ENCODE measurements around the gene COIL. TPM values are rescaled to one million over a fixed set of nuclear protein-coding genes. Genes with fewer than 3 reads are reported as not detected.
"Not testable (repeated sequence)": the region's sequence is repeated elsewhere in the genome, so short reads cannot be mapped to it uniquely, and the experiment has no call there.

Gene COIL
- total RNA-seq, 2 experiments from 2014 or later, result 20.9 to 21.3 TPM

DNA sequence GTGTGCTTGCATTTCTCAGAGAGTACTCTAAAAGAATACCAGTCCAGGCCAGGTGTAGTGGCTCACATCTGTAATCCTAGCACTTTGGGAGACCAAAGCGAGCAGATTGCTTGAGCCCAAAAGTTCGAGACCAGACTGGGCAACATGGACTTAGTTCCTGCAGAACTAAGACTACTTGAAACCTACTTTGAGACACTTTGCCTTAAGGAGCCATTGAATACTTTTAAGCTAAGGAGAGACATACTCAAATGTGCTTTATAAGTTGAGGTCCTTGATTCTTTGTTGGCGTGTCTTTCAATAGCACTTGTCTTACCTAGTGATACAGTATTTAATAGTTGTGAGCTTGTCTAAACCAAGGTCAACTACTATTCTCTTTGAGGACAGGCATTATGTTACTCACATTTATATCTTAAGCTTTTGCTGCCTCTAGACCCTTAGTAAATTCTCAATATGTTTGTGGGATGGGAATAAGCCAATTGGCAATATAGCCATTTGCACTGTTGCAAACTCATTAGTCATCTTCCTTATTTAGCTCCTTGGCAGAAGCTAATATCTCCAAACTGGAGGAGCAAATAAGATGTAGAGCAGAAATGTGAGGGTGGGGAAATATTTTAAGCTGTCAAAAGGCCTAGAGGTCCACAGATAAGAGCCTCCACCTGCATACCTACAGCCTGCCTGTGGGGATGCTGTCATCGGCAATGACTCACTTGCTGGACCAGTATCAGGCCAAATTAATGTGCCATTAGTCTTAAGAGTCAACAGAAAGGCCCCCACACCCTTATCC lies 33.4 kb upstream of the COIL start:
- H3K9me3 Mint-ChIP-seq (ENCODE audit: low read depth), result no peaks in the 10 kb centered on the region
- intact Hi-C loops (cut with DNase I, micrococcal nuclease), result no loop called here
- H3K4me3 Mint-ChIP-seq, result no peak overlapping the region
- POLR2A ChIA-PET, result no interaction called here
- ATAC-seq (no peak), DNase-seq (no peak)
- H3K27me3 Mint-ChIP-seq, result no peaks in the 10 kb centered on the region
- no peaks in the 10 kb centered on the region for H3K4me1 Mint-ChIP-seq
- CTCF ChIA-PET, result interaction anchor here (1.3 kb wide), 1 partner anchor 28 kb away, joined by 3 read pairs; no protein-coding TSS in a partner anchor
- no peak overlapping the region for H3K27ac Mint-ChIP-seq
- peaks cover 3% of the 10 kb centered on the region for H3K36me3 Mint-ChIP-seq (ENCODE audit: low read depth)

DNA sequence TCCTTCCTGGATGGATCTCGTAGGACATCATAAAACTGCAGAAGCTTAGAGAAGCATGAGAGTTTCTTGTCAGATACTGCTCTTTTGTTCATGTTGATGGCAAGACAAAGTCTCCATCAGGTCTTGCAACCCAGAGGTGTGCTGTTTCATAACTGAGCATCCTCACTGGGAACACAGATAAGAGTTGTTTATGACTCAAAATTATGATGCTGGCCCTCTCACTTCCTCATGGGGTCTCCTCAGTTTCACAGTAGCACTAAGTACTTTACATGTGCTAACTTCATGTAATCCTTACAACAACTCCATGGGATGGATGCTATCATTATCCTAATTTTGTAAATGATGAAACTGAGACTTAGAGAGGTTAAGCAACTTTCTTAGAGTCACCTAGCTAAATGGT lies 31.5 kb upstream of the COIL start:
- H3K27ac Mint-ChIP-seq, result no peak overlapping the region
- ATAC-seq (no peak), DNase-seq (no peak)
- H3K27me3 Mint-ChIP-seq, result no peaks in the 10 kb centered on the region
- intact Hi-C loops (cut with DNase I, micrococcal nuclease), result no loop called here
- no peak overlapping the region for H3K4me3 Mint-ChIP-seq
- CTCF ChIA-PET, result no interaction called here
- POLR2A ChIA-PET, result interaction anchor here (0.6 kb wide), 1 partner anchor 65 kb away, joined by 5 read pairs; no protein-coding TSS in a partner anchor
- H3K9me3 Mint-ChIP-seq (ENCODE audit: low read depth), result no peaks in the 10 kb centered on the region
- peaks cover 12% of the 10 kb centered on the region for H3K36me3 Mint-ChIP-seq (ENCODE audit: low read depth)
- no peaks in the 10 kb centered on the region for H3K4me1 Mint-ChIP-seq

DNA sequence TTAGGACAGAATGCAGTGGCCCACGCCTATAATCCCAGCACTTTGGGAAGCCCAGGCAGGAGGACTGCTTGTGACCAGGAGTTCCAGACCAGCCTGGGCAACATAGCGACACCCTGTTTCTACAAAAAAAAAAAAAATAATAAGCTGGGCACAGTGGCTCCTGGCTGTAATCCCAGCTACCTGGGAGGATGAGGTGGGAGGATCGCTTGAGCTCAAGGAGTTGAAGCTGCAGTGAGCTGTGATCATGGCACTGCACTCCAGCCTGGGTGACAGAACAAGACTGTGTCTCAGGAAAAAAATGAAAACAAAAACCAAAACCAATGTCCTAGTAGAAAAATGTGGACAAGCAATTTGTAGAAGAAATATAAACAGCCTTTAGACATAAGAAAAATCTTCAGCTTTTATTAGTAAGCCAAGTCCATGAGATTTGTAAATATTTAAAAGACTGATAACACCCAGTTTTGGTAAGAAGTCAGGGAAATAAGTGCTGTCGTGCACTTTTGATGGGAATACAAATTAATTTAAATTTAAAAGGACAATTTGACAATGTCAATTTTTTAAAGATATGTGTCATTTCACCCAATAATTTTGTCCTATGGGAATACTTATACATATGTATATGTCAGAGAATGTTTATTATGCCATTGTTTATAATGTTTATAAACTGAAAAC lies 28.2 kb upstream of the COIL start:
- ChIA-PET CTCF (interaction anchor here (0.7 to 2.2 kb wide), 4 partner anchors 11 to 1351 kb away, joined by 3 to 13 read pairs (median 4); no protein-coding TSS in a partner anchor), POLR2A (no interaction called here)
- no peaks in the 10 kb centered on the region for H3K4me1 Mint-ChIP-seq
- H3K4me3 Mint-ChIP-seq, result no peak overlapping the region
- H3K27me3 Mint-ChIP-seq, result no peaks in the 10 kb centered on the region
- H3K27ac Mint-ChIP-seq, result no peak overlapping the region
- no peaks in the 10 kb centered on the region for H3K9me3 Mint-ChIP-seq (ENCODE audit: low read depth)
- no peak for DNase-seq
- no peak for ATAC-seq
- peaks cover 16% of the 10 kb centered on the region for H3K36me3 Mint-ChIP-seq (ENCODE audit: low read depth)
- intact Hi-C loops (cut with DNase I, micrococcal nuclease), result no loop called here

DNA sequence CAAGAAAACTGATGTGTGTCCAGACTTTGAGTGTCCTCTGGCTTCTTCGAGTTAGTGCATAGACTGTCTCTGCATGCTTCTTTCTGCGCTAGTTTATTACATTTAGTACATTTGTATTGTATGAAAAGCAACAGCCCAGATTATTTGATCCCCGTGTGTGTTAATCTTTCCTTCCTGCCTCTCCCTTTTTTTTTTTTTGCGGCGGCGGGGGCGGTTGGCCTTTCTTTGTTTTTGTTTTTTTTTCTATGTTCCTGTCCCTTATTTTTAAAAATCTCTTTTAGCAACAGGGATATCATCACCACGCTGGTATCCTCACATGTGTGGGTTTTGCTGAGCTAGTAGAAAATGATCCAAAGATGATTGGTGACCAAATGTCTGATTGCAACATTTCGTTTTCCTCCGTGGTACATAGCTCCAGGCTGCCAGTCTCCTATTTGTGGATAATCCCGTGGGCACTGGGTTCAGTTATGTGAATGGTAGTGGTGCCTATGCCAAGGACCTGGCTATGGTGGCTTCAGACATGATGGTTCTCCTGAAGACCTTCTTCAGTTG lies 26.5 kb upstream of the COIL start:
- no peaks in the 10 kb centered on the region for H3K27me3 Mint-ChIP-seq
- POLR2A ChIA-PET, result no interaction called here
- no peak overlapping the region for H3K4me3 Mint-ChIP-seq
- no peaks in the 10 kb centered on the region for H3K4me1 Mint-ChIP-seq
- CTCF ChIA-PET, result no interaction called here
- no peak for DNase-seq
- no peak overlapping the region for H3K27ac Mint-ChIP-seq
- intact Hi-C loops (cut with DNase I, micrococcal nuclease), result no loop called here
- no peaks in the 10 kb centered on the region for H3K9me3 Mint-ChIP-seq (ENCODE audit: low read depth)
- peaks cover 16% of the 10 kb centered on the region for H3K36me3 Mint-ChIP-seq (ENCODE audit: low read depth)
- no peak for ATAC-seq

DNA sequence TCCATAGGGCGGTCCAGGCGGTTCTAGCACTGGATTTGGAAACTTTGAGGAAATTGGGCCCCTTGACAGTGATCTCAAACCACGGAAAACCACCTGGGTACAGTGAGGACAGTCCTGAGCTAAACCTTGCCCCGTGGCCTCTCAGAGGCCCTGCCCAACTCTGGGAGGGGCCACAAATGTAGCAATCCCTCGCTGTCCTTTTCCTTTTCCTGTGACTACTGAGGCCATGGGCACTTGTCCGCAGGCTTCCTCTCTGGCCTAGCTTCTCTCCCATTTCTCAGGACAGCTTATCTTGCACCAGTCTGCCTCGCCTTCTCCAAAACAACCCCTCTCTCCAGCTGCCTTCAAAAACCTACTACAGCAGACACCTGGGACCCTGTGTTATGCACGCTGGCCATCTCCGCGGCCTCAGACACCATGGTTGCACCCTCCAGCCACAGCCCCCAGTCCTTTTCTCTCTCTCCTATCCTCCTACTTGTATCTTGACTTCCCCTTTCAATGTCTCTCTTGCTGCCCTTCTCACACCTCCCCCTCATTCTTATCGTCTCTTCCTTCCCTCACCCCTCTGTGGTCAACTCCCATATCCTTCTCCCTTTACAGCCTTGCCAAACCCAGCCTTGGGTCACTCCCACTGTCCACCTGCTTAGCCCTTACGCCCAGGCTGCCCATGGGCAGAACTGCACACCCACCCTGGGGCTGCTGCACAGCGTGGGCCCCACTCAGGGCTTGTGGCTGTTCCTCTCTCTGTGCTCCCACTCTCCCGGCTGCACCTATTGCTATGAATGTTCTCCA lies 24.7 kb upstream of the COIL start:
- intact Hi-C loops (cut with DNase I, micrococcal nuclease), result no loop called here
- DNase-seq (no peak), ATAC-seq (no peak)
- Mint-ChIP-seq H3K9me3 (ENCODE audit: low read depth) (no peaks in the 10 kb centered on the region), H3K27ac (no peak overlapping the region), H3K36me3 (ENCODE audit: low read depth) (peaks cover 16% of the 10 kb centered on the region), H3K4me1 (no peaks in the 10 kb centered on the region), H3K4me3 (no peak overlapping the region), H3K27me3 (no peaks in the 10 kb centered on the region)
- ChIA-PET POLR2A (no interaction called here), CTCF (no interaction called here)

DNA sequence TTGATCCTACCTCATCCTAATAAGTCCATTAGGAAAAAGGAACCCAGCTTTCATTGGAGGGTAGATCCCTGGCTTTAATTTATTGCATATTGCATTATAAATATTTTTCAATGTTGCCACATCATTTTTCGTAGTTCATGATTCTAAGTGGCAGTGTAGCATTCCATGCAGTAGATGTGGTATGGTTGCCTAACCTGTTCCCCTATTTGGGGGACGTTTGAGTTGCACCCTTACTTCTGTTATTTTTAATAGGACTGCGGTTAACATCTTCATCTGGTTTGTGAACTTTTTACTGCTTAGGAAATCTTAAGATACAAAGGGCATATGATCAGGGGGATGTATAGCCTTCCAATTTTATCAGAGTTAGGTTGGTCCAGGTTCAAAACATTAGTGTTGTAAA lies 22.5 kb upstream of the COIL start:
- DNase-seq, result no peak
- Mint-ChIP-seq H3K27ac (no peak overlapping the region), H3K4me1 (peaks cover 9% of the 10 kb centered on the region), H3K4me3 (no peak overlapping the region), H3K36me3 (ENCODE audit: low read depth) (peaks cover 13% of the 10 kb centered on the region), H3K27me3 (no peaks in the 10 kb centered on the region), H3K9me3 (ENCODE audit: low read depth) (no peaks in the 10 kb centered on the region)
- intact Hi-C loops (cut with DNase I, micrococcal nuclease), result no loop called here
- POLR2A ChIA-PET, result no interaction called here
- CTCF ChIA-PET, result no interaction called here
- no peak for ATAC-seq

DNA sequence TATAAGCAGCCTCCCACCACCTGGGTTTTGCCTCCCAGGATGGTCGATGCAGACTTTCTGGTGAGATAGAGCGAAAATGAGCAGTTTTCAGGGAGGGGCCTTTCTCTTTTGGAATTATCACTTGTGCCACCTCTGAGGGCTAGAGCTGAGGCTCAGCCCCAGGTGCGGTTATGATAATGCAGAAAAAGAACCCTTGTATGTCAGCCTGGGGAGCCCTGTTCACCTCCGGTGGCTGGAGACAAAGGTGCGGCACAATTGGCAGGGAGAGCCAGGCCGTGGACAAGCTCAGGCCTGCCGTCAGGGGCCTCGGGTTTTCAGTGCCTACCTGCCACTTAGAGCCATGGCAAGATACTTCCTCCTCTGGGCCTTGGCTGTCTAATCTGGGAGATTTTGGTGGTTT lies 21.5 kb upstream of the COIL start:
- DNase-seq (no peak), ATAC-seq (no peak)
- Mint-ChIP-seq H3K27me3 (no peaks in the 10 kb centered on the region), H3K27ac (no peak overlapping the region), H3K4me3 (no peak overlapping the region), H3K9me3 (ENCODE audit: low read depth) (no peaks in the 10 kb centered on the region), H3K4me1 (peaks cover 13% of the 10 kb centered on the region), H3K36me3 (ENCODE audit: low read depth) (peaks cover 7% of the 10 kb centered on the region)
- intact Hi-C loops (cut with DNase I, micrococcal nuclease), result no loop called here
- ChIA-PET POLR2A (no interaction called here), CTCF (interaction anchor here (0.9 to 1.2 kb wide), 2 partner anchors 27 to 81 kb away, joined by 3 read pairs; no protein-coding TSS in a partner anchor)

DNA sequence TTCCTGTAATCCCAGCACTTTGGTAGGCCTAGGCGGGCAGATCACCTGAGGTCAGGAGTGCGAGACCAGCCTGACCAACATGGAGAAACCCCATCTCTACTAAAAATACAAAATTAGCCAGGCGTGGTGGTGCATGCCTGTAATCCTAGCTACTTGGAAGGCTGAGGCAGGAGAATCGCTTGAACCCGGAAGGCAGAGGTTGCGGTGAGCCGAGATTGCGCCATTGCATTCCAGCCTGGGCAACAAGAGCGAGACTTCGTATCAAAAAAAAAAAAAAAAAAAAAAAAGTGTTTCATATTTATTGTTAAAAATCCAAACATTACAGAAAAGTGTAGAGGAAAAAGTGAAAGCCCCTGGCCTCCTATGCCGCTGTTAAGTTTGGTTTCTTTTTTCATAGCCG lies 19.7 kb upstream of the COIL start:
- peaks cover 18% of the 10 kb centered on the region for H3K4me1 Mint-ChIP-seq
- CTCF ChIA-PET; H3K27me3 Mint-ChIP-seq; intact Hi-C loops (cut with DNase I, micrococcal nuclease); DNase-seq; POLR2A ChIA-PET; H3K27ac Mint-ChIP-seq; ATAC-seq; H3K9me3 Mint-ChIP-seq (ENCODE audit: low read depth); H3K4me3 Mint-ChIP-seq; H3K36me3 Mint-ChIP-seq (ENCODE audit: low read depth): not testable (repeated sequence)

DNA sequence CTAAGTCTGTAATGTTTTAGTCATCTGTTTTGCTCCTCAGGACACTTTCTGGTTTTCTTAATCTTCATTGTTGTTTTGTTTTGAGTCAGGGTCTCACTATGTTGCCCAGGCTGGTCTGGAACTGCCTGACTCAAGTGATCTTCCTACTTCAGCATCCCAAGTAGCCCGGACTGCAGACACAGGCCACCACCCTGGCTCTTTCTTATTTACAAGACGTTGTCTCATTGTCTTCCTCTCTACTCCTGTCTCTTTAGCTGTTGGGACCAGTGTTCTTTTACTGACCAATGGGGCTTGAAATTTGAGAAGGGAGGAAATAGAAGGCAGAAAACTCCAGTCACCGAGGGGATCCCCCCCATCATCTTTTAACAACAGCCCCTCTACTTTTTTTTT lies 18.2 kb upstream of the COIL start:
- POLR2A ChIA-PET, result interaction anchor here (0.5 to 1.8 kb wide), 3 partner anchors 16 to 81 kb away, joined by 3 to 6 read pairs (median 6); partner anchors contain the start of gene COIL

DNA sequence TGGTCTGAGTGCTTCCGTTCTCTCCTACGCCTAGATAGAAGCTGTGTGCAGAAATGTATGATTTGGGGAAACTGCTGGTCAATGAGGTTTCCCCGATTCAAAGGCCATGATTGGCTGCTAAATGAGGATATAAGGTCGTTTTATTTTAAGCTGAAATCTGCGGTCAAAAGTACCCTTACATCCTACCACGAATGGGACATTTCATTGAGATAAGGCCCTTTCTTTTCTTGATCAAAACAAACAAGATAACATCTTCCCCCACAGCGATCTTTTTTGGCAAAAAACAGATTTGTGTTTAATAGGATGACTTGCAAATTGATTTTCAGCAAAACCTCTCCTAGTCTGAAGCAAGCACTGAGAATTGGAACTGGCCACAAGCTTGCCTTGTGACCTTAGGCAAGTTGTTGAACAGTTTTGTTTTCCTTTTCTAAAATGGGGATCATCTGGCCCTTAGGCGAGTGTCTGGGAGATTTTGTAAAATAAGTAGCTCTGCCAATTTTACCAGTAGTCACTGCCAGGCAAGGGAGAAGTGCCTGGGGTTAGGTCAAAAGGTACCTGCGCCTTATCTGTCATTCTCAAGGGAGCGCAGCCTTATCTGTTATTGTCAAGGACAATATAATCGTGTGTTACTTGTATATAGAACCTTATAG lies 17.7 kb upstream of the COIL start:
- H3K9me3 Mint-ChIP-seq (ENCODE audit: low read depth), result no peaks in the 10 kb centered on the region
- CTCF ChIA-PET, result interaction anchor here (0.7 to 1.3 kb wide), 8 partner anchors 12 to 193 kb away, joined by 3 to 5 read pairs (median 3); partner anchors contain the start of gene COIL
- peaks cover 3% of the 10 kb centered on the region for H3K27me3 Mint-ChIP-seq
- intact Hi-C loops (cut with DNase I, micrococcal nuclease), result loop anchor here (1.0 kb wide), 4 partner anchors 17 to 144 kb away; partner anchors contain the start of genes AKAP1 (in 2 of the 2), COIL (in 2 of the 2), DGKE (in 1 of the 2) and TRIM25 (in 1 of the 2)
- no peaks in the 10 kb centered on the region for H3K36me3 Mint-ChIP-seq (ENCODE audit: low read depth)
- DNase-seq (no peak), ATAC-seq (peak; percentile 11)
- peak overlapping the region; percentile 74 for H3K27ac Mint-ChIP-seq
- POLR2A ChIA-PET, result interaction anchor here (0.5 to 1.8 kb wide), 3 partner anchors 19 to 108 kb away, joined by 3 to 6 read pairs (median 3); partner anchors contain the start of gene COIL
- H3K4me3 Mint-ChIP-seq, result peak overlapping the region; percentile 83
- peaks cover 18% of the 10 kb centered on the region for H3K4me1 Mint-ChIP-seq

More for the DNA sequence above, 18.2 kb upstream of the COIL start:
- Mint-ChIP-seq H3K4me3 (peak overlapping the region; percentile 83), H3K9me3 (ENCODE audit: low read depth) (no peaks in the 10 kb centered on the region), H3K36me3 (ENCODE audit: low read depth) (no peaks in the 10 kb centered on the region), H3K27me3 (peaks cover 3% of the 10 kb centered on the region), H3K4me1 (peaks cover 18% of the 10 kb centered on the region), H3K27ac (peak overlapping the region; percentile 14)
- no peak for DNase-seq
- no peak for ATAC-seq
- CTCF ChIA-PET, result interaction anchor here (0.7 to 1.3 kb wide), 6 partner anchors 17 to 193 kb away, joined by 3 to 5 read pairs (median 3); no protein-coding TSS in a partner anchor
- intact Hi-C loops (cut with DNase I, micrococcal nuclease), result no loop called here

Measured in activated CD4-positive, alpha-beta T cell treated with anti-CD3 and anti-CD28 coated beads for 36 hours (primary cell).